B cell (primary cell): ENCODE measurements around the gene HOXC6. TPM values are rescaled to one million over a fixed set of nuclear protein-coding genes. Genes with fewer than 3 reads are reported as not detected.

Experiments
- ATAC-seq: fragments of 200-7000 bp; cut with Tn5 transposase; one replicate; pipeline ENCODE4 v1.10.0; 2021; ENCODE audit warnings: low read depth, mild to moderate bottlenecking, moderate number of reproducible peaks, moderate library complexity
- CTCF ChIA-PET: fragments of 350-600 bp; sonication (Branson Sonifier 250); formaldehyde crosslinking; loops from one replicate; lab custom pipeline; 2021; ENCODE audit warnings: antibody characterized with exemption, inconsistent platforms; lab: Charles Lee
- POLR2A ChIA-PET: fragments of 350-600 bp; sonication (Branson Sonifier 250); formaldehyde crosslinking; loops from one replicate; lab custom pipeline; 2021; ENCODE audit warnings: antibody characterized with exemption; lab: Charles Lee
- DNase-seq: peaks from one replicate; pipeline ENCODE4 v3.0.0; 2013
- H2AFZ ChIP-seq: 2 replicates; pipeline ENCODE4 v1.6.1; 2012; ENCODE audit warnings: mild to moderate bottlenecking, low read depth, low read length; ENCODE audit not compliant: insufficient read depth, poor library complexity, severe bottlenecking
- H3K27ac ChIP-seq, 2 donors: 1 replicate in 1 of 2; 2 replicates in 1 of 2; pipeline ENCODE4 v1.5.1; 2012 to 2013; ENCODE audit warnings: low read length in 2 of 2, mild to moderate bottlenecking in 2 of 2, moderate library complexity in 1 of 2
- H3K27me3 ChIP-seq, 4 experiments: fragments of 200-600 bp in 1 of 4; sonication (generic) in 1 of 4; replicated peaks in 1 of 4; 1 replicate in 2 of 4; 2 replicates in 2 of 4; pipeline versions ENCODE4 v1.6.1 to v1.7.0; 2013 to 2016; ENCODE audit warnings: low read length in 3 of 4, mild to moderate bottlenecking in 2 of 4, mixed read lengths in 1 of 4, moderate library complexity in 1 of 4; ENCODE audit not compliant: insufficient read depth in 4 of 4, control insufficient read depth in 3 of 4; ENCODE audit errors: control extremely low read depth in 1 of 4
- H3K36me3 ChIP-seq, 2 experiments: replicated peaks in 1 of 2; 1 replicate in 1 of 2; 2 replicates in 1 of 2; pipeline versions ENCODE4 v1.6.1 to v1.7.1; 2013; ENCODE audit warnings: low read length in 1 of 2; ENCODE audit not compliant: insufficient read depth in 2 of 2, control insufficient read depth in 1 of 2; ENCODE audit errors: control extremely low read depth in 1 of 2, extremely low read depth in 1 of 2
- H3K4me1 ChIP-seq, 2 donors: fragments of 200-600 bp in 1 of 2; sonication (generic) in 1 of 2; 1 replicate in 1 of 2; 2 replicates in 1 of 2; pipeline versions ENCODE4 v1.5.1 to v1.6.1; 2013 to 2017; ENCODE audit warnings: low read length in 2 of 2; ENCODE audit not compliant: control insufficient read depth in 2 of 2, insufficient read depth in 2 of 2
- H3K4me2 ChIP-seq: replicated peaks from 2 replicates; pipeline ENCODE3; 2012; ENCODE audit warnings: mild to moderate bottlenecking, low read depth, low read length; ENCODE audit not compliant: poor library complexity, severe bottlenecking
- H3K4me3 ChIP-seq, 5 experiments: fragments of 200-600 bp in 1 of 5; sonication (generic) in 1 of 5; 1 replicate in 3 of 5; 2 replicates in 2 of 5; pipeline versions ENCODE4 v1.5.1 to v1.7.0; 2011 to 2016; ENCODE audit warnings: low read length in 4 of 5, mild to moderate bottlenecking in 4 of 5, low read depth in 2 of 5, control low read depth in 1 of 5, moderate library complexity in 1 of 5; ENCODE audit not compliant: insufficient read depth in 1 of 5; ENCODE audit errors: control extremely low read depth in 1 of 5, extremely low read depth in 1 of 5
- H3K79me2 ChIP-seq: fragments of 200-600 bp; sonication (generic); one replicate; pipeline ENCODE4 v1.6.0; 2016; ENCODE audit warnings: low read length; ENCODE audit not compliant: control insufficient read depth, insufficient read depth
- H3K9ac ChIP-seq: fragments of 200-600 bp; sonication (generic); 2 replicates; pipeline ENCODE4 v1.6.1; 2017; ENCODE audit warnings: mild to moderate bottlenecking, low read length, moderate library complexity
- H3K9me3 ChIP-seq, 3 donors: one replicate each; pipeline versions ENCODE4 v1.6.1 to v1.7.1; 2013; ENCODE audit warnings: low read length in 2 of 3; ENCODE audit not compliant: control insufficient read depth in 2 of 3, insufficient read depth in 1 of 3; ENCODE audit errors: control extremely low read depth in 1 of 3
- H4K20me1 ChIP-seq: 2 replicates; pipeline ENCODE4 v1.6.0; 2012; ENCODE audit warnings: mild to moderate bottlenecking, low read length; ENCODE audit not compliant: insufficient read depth, control insufficient read depth, poor library complexity, severe bottlenecking
- H3K27ac Mint-ChIP-seq: one replicate; pipeline ENCODE4 v1.8.0; 2021; ENCODE audit warnings: mixed read lengths
- H3K27me3 Mint-ChIP-seq: one replicate; pipeline ENCODE4 v1.8.0; 2021; ENCODE audit warnings: mixed read lengths
- H3K4me1 Mint-ChIP-seq: one replicate; pipeline ENCODE4 v1.8.0; 2021; ENCODE audit warnings: mixed read lengths
- H3K4me3 Mint-ChIP-seq: one replicate; pipeline ENCODE4 v1.8.0; 2021; ENCODE audit warnings: mixed read lengths
- H3K9me3 Mint-ChIP-seq: one replicate; pipeline ENCODE4 v1.8.0; 2022; ENCODE audit warnings: mixed read lengths; ENCODE audit not compliant: insufficient read depth
- EZH2 ChIP-seq: IDR thresholded peaks from 2 replicates; pipeline ENCODE4 v1.6.1; 2012; ENCODE audit warnings: borderline replicate concordance, low read depth, mild to moderate bottlenecking, moderate library complexity, low read length; ENCODE audit not compliant: insufficient read depth, poor library complexity, severe bottlenecking
- WGBS: methylation state at CpG from one replicate; pipeline ENCODE4 v1.1.5; 2013; ENCODE audit warnings: missing lambda C conversion rate; ENCODE audit not compliant: insufficient coverage; 5-methylcytosine and 5-hydroxymethylcytosine counted together
- intact Hi-C: fragments of 100-400 bp; cut with micrococcal nuclease; formaldehyde crosslinking; loops from one replicate; pipeline ENCODE4 v1.10.0; 2022
- polyA plus RNA-seq: library from polyadenylated mRNA; depleted of rRNA; stranded (reverse); fragments of >200 nt; gene quantifications from 2 replicates; pipeline ENCODE4 v1.2.3, GENCODE V29; 2012
- total RNA-seq, 2 donors: library from RNA; stranded (reverse); fragments of 120-200 nt in 1 of 2; gene quantifications; 1 replicate in 1 of 2; 2 replicates in 1 of 2; pipeline versions ENCODE4 v1.2.3 to v1.2.4, GENCODE V29; 2013 to 2022
- TF ChIP-seq, protein P1 (sequence below): fragments of 200-600 bp; IDR thresholded peaks from one replicate; pipeline ENCODE4 v1.8.0; 2022; ENCODE audit warnings: antibody characterized with exemption, mild to moderate bottlenecking

The HOXC6 gene
- total and polyA plus RNA-seq, 2 donors (not counting 1 experiment from before 2014, with no cell fraction given) = not detected

- H4K20me1 ChIP-seq = no peaks in the 10 kb centered on the region
- H3K36me3 ChIP-seq = no peaks in the 10 kb centered on the region
- H3K9me3 ChIP-seq = peaks cover 0 to 73% (median 12%) of the 10 kb centered on the region in 3 donors
- peaks cover 30 to 46% of the 10 kb centered on the region in 2 donors for H3K4me1 ChIP-seq
- no peaks in the 10 kb centered on the region for H3K79me2 ChIP-seq
- Mint-ChIP-seq H3K4me1 (peaks cover 29% of the 10 kb centered on the region), H3K27ac (peak overlapping the region; percentile 15), H3K27me3 (peaks cover 87% of the 10 kb centered on the region), H3K4me3 (peak overlapping the region; percentile 39), H3K9me3 (no peaks in the 10 kb centered on the region)
- no peak overlapping the region for H3K27ac ChIP-seq
- H3K9ac ChIP-seq = no peak overlapping the region
- ATAC-seq (no peak), DNase-seq (peak; percentile 52)
- H3K4me2 ChIP-seq = peak overlapping the region; percentile 56
- peak overlapping the region; percentile 24 for H2AFZ ChIP-seq
- H3K27me3 ChIP-seq = peaks cover 0 to 98% (median 92%) of the 10 kb centered on the region in 4 experiments
- WGBS = 4% methylated on average over 47 of the region's 50 CpGs
- intact Hi-C loops = loop anchor here (5.0 kb wide), 1 partner anchor 44 kb away; no protein-coding TSS in a partner anchor
- TF ChIP-seq, protein P1, sequence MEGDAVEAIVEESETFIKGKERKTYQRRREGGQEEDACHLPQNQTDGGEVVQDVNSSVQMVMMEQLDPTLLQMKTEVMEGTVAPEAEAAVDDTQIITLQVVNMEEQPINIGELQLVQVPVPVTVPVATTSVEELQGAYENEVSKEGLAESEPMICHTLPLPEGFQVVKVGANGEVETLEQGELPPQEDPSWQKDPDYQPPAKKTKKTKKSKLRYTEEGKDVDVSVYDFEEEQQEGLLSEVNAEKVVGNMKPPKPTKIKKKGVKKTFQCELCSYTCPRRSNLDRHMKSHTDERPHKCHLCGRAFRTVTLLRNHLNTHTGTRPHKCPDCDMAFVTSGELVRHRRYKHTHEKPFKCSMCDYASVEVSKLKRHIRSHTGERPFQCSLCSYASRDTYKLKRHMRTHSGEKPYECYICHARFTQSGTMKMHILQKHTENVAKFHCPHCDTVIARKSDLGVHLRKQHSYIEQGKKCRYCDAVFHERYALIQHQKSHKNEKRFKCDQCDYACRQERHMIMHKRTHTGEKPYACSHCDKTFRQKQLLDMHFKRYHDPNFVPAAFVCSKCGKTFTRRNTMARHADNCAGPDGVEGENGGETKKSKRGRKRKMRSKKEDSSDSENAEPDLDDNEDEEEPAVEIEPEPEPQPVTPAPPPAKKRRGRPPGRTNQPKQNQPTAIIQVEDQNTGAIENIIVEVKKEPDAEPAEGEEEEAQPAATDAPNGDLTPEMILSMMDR = no peak
- TF ChIP-seq EZH2 = no peak
- ChIA-PET POLR2A (no interaction called here), CTCF (interaction anchor here (0.6 to 1.4 kb wide), 2 partner anchors 46 to 267 kb away, joined by 4 to 6 read pairs; partner anchors contain the start of gene HOXC5)
- no peak overlapping the region for H3K4me3 ChIP-seq
Observed at GRCh38 chr12:53985994-53986685, 42.1 kb upstream of the HOXC6 start.
